ENCODE results near the gene RUNDC3A. TPM values are rescaled to one million over a fixed set of nuclear protein-coding genes. Genes with fewer than 3 reads are reported as not detected.

The RUNDC3A gene
- total RNA-seq, 1 donor from 2014 or later: 0.58 TPM

DNA sequence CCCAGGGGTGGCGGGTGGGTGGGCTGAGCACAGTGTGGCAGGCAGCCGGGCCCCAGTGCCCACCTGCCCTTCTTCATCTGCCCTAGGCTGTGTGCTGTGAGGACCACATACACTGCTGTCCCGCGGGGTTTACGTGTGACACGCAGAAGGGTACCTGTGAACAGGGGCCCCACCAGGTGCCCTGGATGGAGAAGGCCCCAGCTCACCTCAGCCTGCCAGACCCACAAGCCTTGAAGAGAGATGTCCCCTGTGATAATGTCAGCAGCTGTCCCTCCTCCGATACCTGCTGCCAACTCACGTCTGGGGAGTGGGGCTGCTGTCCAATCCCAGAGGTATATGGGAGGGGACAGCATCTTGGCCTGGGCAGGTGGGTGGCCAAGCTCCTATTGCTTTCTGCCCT is 43.1 kb downstream of the RUNDC3A start:
- Histone ChIP-seq H3K27ac (no peak overlapping the region), H3K9ac (no peak overlapping the region), H3K79me2 (ENCODE audit: low read depth) (peaks cover 5% of the 10 kb centered on the region), H3K9me3 (ENCODE audit: low read depth) (no peaks in the 10 kb centered on the region), H3K4me1 (no peaks in the 10 kb centered on the region), H2AFZ (replicated peaks) (no peak overlapping the region), H3K27me3 (peaks cover 12% of the 10 kb centered on the region), H3K4me2 (no peak overlapping the region), H3K36me3 (no peaks in the 10 kb centered on the region), H3K4me3 (no peak overlapping the region), H3F3A (ENCODE audit: low read depth) (peaks cover 30% of the 10 kb centered on the region), H4K20me1 (ENCODE audit: low read depth) (peaks cover 49% of the 10 kb centered on the region)
- no peak for DNase-seq (ENCODE audit: low spot score)
- no peak overlapping the region for H3K27ac Mint-ChIP-seq
- TF ChIP-seq EZH2 (IDR thresholded peaks at IDR 0.05) (no peak), CTCF (IDR thresholded peaks at IDR 0.05) (no peak), EZH2phosphoT487 (IDR thresholded peaks at IDR 0.05) (no peak)
- peaks cover 14% of the 10 kb centered on the region for H3K27me3 Mint-ChIP-seq (ENCODE audit: insufficient read depth, low read depth)
- H3K4me3 Mint-ChIP-seq: no peak overlapping the region
- no peaks in the 10 kb centered on the region for H3K9me3 Mint-ChIP-seq
- peaks cover 5% of the 10 kb centered on the region for H3K36me3 Mint-ChIP-seq
- H3K4me1 Mint-ChIP-seq: peaks cover 4% of the 10 kb centered on the region

- Mint-ChIP-seq H3K4me1 (peaks cover 4% of the 10 kb centered on the region), H3K9me3 (no peaks in the 10 kb centered on the region), H3K36me3 (peaks cover 7% of the 10 kb centered on the region), H3K4me3 (no peak overlapping the region), H3K27me3 (ENCODE audit: insufficient read depth, low read depth) (peaks cover 14% of the 10 kb centered on the region), H3K27ac (no peak overlapping the region)
- no peak for TF ChIP-seq EZH2phosphoT487 (IDR thresholded peaks at IDR 0.05)
- no peak for TF ChIP-seq EZH2 (IDR thresholded peaks at IDR 0.05)
- no peak for TF ChIP-seq CTCF (IDR thresholded peaks at IDR 0.05)
- Histone ChIP-seq H3K79me2 (ENCODE audit: low read depth) (no peaks in the 10 kb centered on the region), H3K4me3 (no peak overlapping the region), H3K27ac (no peak overlapping the region), H2AFZ (replicated peaks) (no peak overlapping the region), H3K9ac (no peak overlapping the region), H3K27me3 (peaks cover 12% of the 10 kb centered on the region), H3K4me1 (no peaks in the 10 kb centered on the region), H3F3A (ENCODE audit: low read depth) (peaks cover 33% of the 10 kb centered on the region), H3K9me3 (ENCODE audit: low read depth) (no peaks in the 10 kb centered on the region), H4K20me1 (ENCODE audit: low read depth) (peaks cover 54% of the 10 kb centered on the region), H3K36me3 (no peaks in the 10 kb centered on the region), H3K4me2 (no peak overlapping the region)
- DNase-seq (ENCODE audit: low spot score): no peak
These were observed 43.8 kb downstream of the RUNDC3A start for GRCh38 chr17:44351961-44352827.

DNA sequence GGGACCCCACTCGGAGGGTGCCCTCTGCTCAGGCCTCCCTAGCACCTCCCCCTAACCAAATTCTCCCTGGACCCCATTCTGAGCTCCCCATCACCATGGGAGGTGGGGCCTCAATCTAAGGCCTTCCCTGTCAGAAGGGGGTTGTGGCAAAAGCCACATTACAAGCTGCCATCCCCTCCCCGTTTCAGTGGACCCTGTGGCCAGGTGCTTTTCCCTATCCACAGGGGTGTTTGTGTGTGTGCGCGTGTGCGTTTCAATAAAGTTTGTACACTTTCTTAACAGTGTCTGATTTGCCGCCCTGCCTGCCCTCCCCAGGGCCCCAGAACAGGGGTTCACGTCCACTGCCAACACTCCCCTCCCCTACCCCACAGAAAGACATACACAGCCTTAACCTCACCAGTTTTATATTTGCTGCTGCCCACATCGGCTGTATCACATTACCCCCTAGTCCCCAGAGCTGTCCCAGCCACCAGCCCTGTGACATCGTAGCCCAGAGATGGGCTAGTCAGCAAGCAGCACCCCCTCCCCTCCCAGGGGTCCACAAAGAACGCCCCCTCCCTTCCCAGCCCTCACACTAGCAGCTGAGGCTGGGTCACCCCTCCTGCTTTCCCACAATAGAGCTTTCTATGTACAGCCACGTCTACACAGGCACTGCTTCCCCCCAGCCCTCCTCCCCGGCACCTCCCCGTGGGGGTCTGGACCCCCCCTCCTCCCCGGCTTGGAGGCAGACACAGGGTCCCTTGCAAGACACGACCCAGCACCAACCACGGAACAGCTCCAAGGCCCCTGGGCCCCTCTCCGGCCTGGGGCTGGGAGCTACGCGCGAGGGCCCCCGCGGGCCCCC is 44.6 kb downstream of the RUNDC3A start:
- Histone ChIP-seq H3K27me3 (peaks cover 12% of the 10 kb centered on the region), H3K9me3 (ENCODE audit: low read depth) (no peaks in the 10 kb centered on the region), H2AFZ (replicated peaks) (no peak overlapping the region), H3K36me3 (no peaks in the 10 kb centered on the region), H3F3A (ENCODE audit: low read depth) (peaks cover 33% of the 10 kb centered on the region), H3K9ac (no peak overlapping the region), H3K79me2 (ENCODE audit: low read depth) (peaks cover 4% of the 10 kb centered on the region), H3K4me3 (peak overlapping the region; percentile 41), H3K4me2 (peak overlapping the region; percentile 73), H3K27ac (no peak overlapping the region), H3K4me1 (no peaks in the 10 kb centered on the region), H4K20me1 (ENCODE audit: low read depth) (peaks cover 62% of the 10 kb centered on the region)
- Mint-ChIP-seq H3K4me3 (peak overlapping the region; percentile 41), H3K9me3 (no peaks in the 10 kb centered on the region), H3K27me3 (ENCODE audit: insufficient read depth, low read depth) (peaks cover 14% of the 10 kb centered on the region), H3K4me1 (peaks cover 4% of the 10 kb centered on the region), H3K36me3 (peaks cover 7% of the 10 kb centered on the region), H3K27ac (peak overlapping the region; percentile 46)
- no peak for TF ChIP-seq EZH2phosphoT487 (IDR thresholded peaks at IDR 0.05)
- TF ChIP-seq EZH2 (IDR thresholded peaks at IDR 0.05): no peak
- no peak for TF ChIP-seq CTCF (IDR thresholded peaks at IDR 0.05)
- no peak for DNase-seq (ENCODE audit: low spot score)
